Liver (tissue), 9 donors: ENCODE data around the gene LPAR3. TPM values are rescaled to one million over a fixed set of nuclear protein-coding genes. Genes with fewer than 3 reads are reported as not detected.

Experiments
- DNase-seq: peaks from one replicate; pipeline ENCODE4 v3.0.0-alpha.2; 2017; ENCODE audit warnings: low spot score
- H3K27ac ChIP-seq, 2 donors: one replicate each; pipeline ENCODE4 v1.7.0; 2013; ENCODE audit warnings: inconsistent platforms in 2 of 2, low read length in 2 of 2, control low read depth in 1 of 2, low read depth in 1 of 2, mild to moderate bottlenecking in 1 of 2
- H3K27me3 ChIP-seq, 4 donors: one replicate each; pipeline versions ENCODE4 v1.6.1 to v1.7.0; 2013; ENCODE audit warnings: low read length in 3 of 4, inconsistent platforms in 1 of 4, mild to moderate bottlenecking in 1 of 4, moderate library complexity in 1 of 4; ENCODE audit not compliant: control insufficient read depth in 4 of 4, insufficient read depth in 4 of 4
- H3K36me3 ChIP-seq, 4 donors: one replicate each; pipeline versions ENCODE4 v1.6.1 to v1.7.0; 2013; ENCODE audit warnings: low read length in 3 of 4, mild to moderate bottlenecking in 3 of 4, low read depth in 1 of 4, moderate library complexity in 1 of 4; ENCODE audit not compliant: control insufficient read depth in 4 of 4, insufficient read depth in 3 of 4
- H3K4me1 ChIP-seq, 4 donors: one replicate each; pipeline versions ENCODE4 v1.6.1 to v1.7.0; 2013; ENCODE audit warnings: low read length in 3 of 4, mild to moderate bottlenecking in 3 of 4, moderate library complexity in 1 of 4; ENCODE audit not compliant: control insufficient read depth in 4 of 4, insufficient read depth in 4 of 4
- H3K4me3 ChIP-seq, 3 donors: one replicate each; pipeline versions ENCODE4 v1.6.1 to v1.7.0; 2013; ENCODE audit warnings: low read length in 3 of 3, control low read depth in 1 of 3, low read depth in 1 of 3, mild to moderate bottlenecking in 1 of 3
- H3K9ac ChIP-seq, 2 donors: one replicate each; pipeline ENCODE4 v1.7.0; 2013; ENCODE audit warnings: low read length in 2 of 2, mild to moderate bottlenecking in 2 of 2, moderate library complexity in 2 of 2, control low read depth in 1 of 2, low read depth in 1 of 2
- H3K9me3 ChIP-seq, 4 donors: one replicate each; pipeline versions ENCODE4 v1.6.1 to v1.7.0; 2013; ENCODE audit warnings: low read length in 3 of 4; ENCODE audit not compliant: control insufficient read depth in 4 of 4
- EGR1 ChIP-seq, 2 donors: IDR thresholded peaks; 2 replicates each; pipeline ENCODE4 v1.6.1; 2016 to 2018; ENCODE audit warnings: antibody characterized with exemption in 2 of 2, low read depth in 2 of 2
- FOXA1 ChIP-seq: IDR thresholded peaks from 2 replicates; pipeline ENCODE4 v1.6.1; 2016; ENCODE audit warnings: antibody characterized with exemption
- FOXA2 ChIP-seq: IDR thresholded peaks from 2 replicates; pipeline ENCODE4 v1.6.1; 2016; ENCODE audit warnings: antibody characterized with exemption
- GABPA ChIP-seq, 2 donors: IDR thresholded peaks in 1 of 2; conservative IDR thresholded peaks in 1 of 2; 2 replicates each; pipeline ENCODE4 v1.6.1; 2016; ENCODE audit warnings: antibody characterized with exemption in 2 of 2, mild to moderate bottlenecking in 1 of 2, moderate library complexity in 1 of 2
- HNF4A ChIP-seq, 2 donors: conservative IDR thresholded peaks; 2 replicates each; pipeline ENCODE4 v1.6.1; 2016; ENCODE audit warnings: antibody characterized with exemption in 2 of 2, mild to moderate bottlenecking in 2 of 2
- HNF4G ChIP-seq: IDR thresholded peaks from 2 replicates; pipeline ENCODE4 v1.6.1; 2016; ENCODE audit warnings: antibody characterized with exemption
- JUND ChIP-seq, 2 donors: IDR thresholded peaks; 2 replicates each; pipeline ENCODE4 v1.6.1; 2016; ENCODE audit warnings: antibody characterized with exemption in 2 of 2
- NR2F2 ChIP-seq: IDR thresholded peaks from 2 replicates; pipeline ENCODE4 v1.6.1; 2016; ENCODE audit warnings: antibody characterized with exemption
- RAD21 ChIP-seq, 2 donors: IDR thresholded peaks; 2 replicates each; pipeline ENCODE4 v1.6.1; 2016; ENCODE audit warnings: antibody characterized with exemption in 2 of 2, mild to moderate bottlenecking in 2 of 2
- RXRA ChIP-seq, 2 donors: IDR thresholded peaks; 2 replicates each; pipeline ENCODE4 v1.6.1; 2017 to 2018; ENCODE audit warnings: antibody characterized with exemption in 2 of 2, mild to moderate bottlenecking in 1 of 2
- SP1 ChIP-seq: IDR thresholded peaks from 2 replicates; pipeline ENCODE4 v1.6.1; 2018; ENCODE audit warnings: antibody characterized with exemption, mild to moderate bottlenecking
- TAF1 ChIP-seq: conservative IDR thresholded peaks from 2 replicates; pipeline ENCODE4 v1.6.1; 2016; ENCODE audit warnings: antibody characterized with exemption, mild to moderate bottlenecking
- YY1 ChIP-seq: IDR thresholded peaks from 2 replicates; pipeline ENCODE4 v1.6.1; 2016; ENCODE audit warnings: antibody characterized with exemption, mild to moderate bottlenecking
- WGBS: extraction: QIAGEN DNeasy Blood & Tissue Kit; methylation state at CpG from one replicate; pipeline ENCODE4 v1.1.7; 2013; 5-methylcytosine and 5-hydroxymethylcytosine counted together
- polyA plus RNA-seq, 2 donors: library from polyadenylated mRNA; stranded (reverse) in 1 of 2; unstranded in 1 of 2; fragments of 200-250 nt in 1 of 2; fragments of >200 nt in 1 of 2; fragmentation: Nextera tagmentation in 1 of 2; extraction: Ambion mirVana in 1 of 2; gene quantifications; one replicate each; pipeline versions ENCODE4 v1.2.1 to v1.2.3, GENCODE V29; 2013 to 2015
- total RNA-seq, 2 donors: library from RNA; depleted of rRNA; stranded (reverse); fragments of >200 nt; gene quantifications; one replicate each; pipeline ENCODE4 v1.2.3, GENCODE V29; 2014
- TF ChIP-seq, protein P1 (sequence below): fragments of 150-350 bp; IDR thresholded peaks from 2 replicates; pipeline ENCODE4 v1.5.1; 2017; ENCODE audit warnings: improper control_type of control experiment, low read depth, low read length; ENCODE audit not compliant: missing input control
- TF ChIP-seq, protein P2 (sequence below): IDR thresholded peaks from 2 replicates; pipeline ENCODE4 v1.6.1; 2016; ENCODE audit warnings: antibody characterized with exemption
- TF ChIP-seq, protein P3 (sequence below): IDR thresholded peaks from 2 replicates; pipeline ENCODE4 v1.6.1; 2016; ENCODE audit warnings: antibody characterized with exemption, mild to moderate bottlenecking
- TF ChIP-seq, protein P4 (sequence below): IDR thresholded peaks from 2 replicates; pipeline ENCODE4 v1.6.1; 2016; ENCODE audit warnings: antibody characterized with exemption
- donor health status: healthy.
- donor health status: healthy.
- donor health status: healthy.
- donor health status: healthy.
- donor health status: healthy.

Gene LPAR3
- total and polyA plus RNA-seq, 4 donors: 0.56 TPM; not detected in 3

DNA sequence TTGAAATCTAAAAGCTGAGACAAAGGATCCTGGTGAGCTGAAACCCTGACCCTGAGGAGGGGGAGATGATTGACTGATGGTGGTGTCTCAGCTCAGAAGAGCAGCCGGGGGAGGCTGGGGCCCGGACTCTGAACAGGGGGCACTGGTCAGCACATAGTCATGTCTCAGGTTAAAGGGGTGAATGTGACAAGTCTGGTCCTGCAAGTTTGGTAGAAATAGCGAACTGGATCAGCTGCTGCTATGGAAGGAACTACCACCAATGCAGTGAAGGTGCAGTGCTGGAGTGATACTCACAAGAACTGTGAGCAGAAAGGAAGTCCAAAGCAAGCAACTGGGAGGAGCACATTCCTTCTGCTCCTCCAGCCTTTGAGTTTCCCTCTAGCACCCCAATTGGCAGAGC lies 104.0 kb downstream of the LPAR3 start:
- no peak overlapping the region for H3K9ac ChIP-seq
- no peaks in the 10 kb centered on the region for H3K27me3 ChIP-seq
- TF ChIP-seq NR2F2 (no peak), RXRA (IDR thresholded peaks at IDR 0.05) (no peak), FOXA1 (no peak), TAF1 (no peak), FOXA2 (no peak), RAD21 (IDR thresholded peaks at IDR 0.05) (no peak), YY1 (no peak), HNF4A (conservative IDR thresholded peaks at IDR 0.05) (no peak)
- TF ChIP-seq, protein P1, sequence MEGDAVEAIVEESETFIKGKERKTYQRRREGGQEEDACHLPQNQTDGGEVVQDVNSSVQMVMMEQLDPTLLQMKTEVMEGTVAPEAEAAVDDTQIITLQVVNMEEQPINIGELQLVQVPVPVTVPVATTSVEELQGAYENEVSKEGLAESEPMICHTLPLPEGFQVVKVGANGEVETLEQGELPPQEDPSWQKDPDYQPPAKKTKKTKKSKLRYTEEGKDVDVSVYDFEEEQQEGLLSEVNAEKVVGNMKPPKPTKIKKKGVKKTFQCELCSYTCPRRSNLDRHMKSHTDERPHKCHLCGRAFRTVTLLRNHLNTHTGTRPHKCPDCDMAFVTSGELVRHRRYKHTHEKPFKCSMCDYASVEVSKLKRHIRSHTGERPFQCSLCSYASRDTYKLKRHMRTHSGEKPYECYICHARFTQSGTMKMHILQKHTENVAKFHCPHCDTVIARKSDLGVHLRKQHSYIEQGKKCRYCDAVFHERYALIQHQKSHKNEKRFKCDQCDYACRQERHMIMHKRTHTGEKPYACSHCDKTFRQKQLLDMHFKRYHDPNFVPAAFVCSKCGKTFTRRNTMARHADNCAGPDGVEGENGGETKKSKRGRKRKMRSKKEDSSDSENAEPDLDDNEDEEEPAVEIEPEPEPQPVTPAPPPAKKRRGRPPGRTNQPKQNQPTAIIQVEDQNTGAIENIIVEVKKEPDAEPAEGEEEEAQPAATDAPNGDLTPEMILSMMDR: no peak
- peaks cover 0 to 8% (median 4%) of the 10 kb centered on the region in 4 donors for H3K9me3 ChIP-seq
- H3K36me3 ChIP-seq: no peaks in the 10 kb centered on the region
- WGBS: 75% methylated on average over 3 of the region's 3 CpGs
- H3K4me1 ChIP-seq: no peaks in the 10 kb centered on the region
- no peak for DNase-seq
- no peak overlapping the region for H3K4me3 ChIP-seq
- no peak overlapping the region for H3K27ac ChIP-seq

DNA sequence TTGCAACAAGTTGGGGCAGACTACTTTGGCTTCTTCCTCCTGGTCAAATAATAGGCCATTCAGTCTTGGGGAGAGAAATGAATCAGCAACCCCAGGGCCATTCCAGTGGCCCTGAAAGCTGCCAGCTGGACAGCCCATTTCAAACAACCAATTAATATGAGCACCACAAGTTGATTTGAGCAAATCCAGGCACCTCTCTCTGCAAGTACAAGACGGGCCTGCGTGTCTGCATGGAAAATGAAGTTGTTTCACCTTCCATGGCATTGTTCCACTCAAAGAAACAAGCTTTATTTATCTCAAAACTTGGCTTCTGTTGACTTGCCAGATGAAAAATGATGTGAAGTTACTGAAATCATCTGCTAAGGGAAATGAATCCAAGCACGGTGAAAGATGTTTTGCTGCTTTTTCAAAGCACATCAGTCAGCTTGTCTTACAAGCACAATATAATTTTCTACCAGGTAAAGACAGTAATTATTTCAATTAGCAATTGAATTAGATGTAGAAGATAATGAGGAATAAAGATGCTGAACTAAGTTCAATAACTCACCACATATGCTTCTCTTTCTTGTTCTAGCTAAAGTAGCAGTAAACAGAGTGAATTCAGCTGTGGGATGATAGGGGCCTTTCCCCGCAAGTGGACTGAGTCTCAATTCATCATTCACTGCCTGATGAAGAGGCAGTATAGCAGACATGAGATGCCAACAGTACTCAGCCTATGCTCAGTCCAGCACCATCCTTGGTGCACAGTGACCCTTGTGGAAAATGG lies 107.6 kb downstream of the LPAR3 start:
- no peak for DNase-seq
- WGBS: 80% methylated on average over 4 of the region's 4 CpGs
- no peaks in the 10 kb centered on the region for H3K4me1 ChIP-seq
- no peak overlapping the region for H3K27ac ChIP-seq
- no peaks in the 10 kb centered on the region for H3K9me3 ChIP-seq
- TF ChIP-seq, protein P2, sequence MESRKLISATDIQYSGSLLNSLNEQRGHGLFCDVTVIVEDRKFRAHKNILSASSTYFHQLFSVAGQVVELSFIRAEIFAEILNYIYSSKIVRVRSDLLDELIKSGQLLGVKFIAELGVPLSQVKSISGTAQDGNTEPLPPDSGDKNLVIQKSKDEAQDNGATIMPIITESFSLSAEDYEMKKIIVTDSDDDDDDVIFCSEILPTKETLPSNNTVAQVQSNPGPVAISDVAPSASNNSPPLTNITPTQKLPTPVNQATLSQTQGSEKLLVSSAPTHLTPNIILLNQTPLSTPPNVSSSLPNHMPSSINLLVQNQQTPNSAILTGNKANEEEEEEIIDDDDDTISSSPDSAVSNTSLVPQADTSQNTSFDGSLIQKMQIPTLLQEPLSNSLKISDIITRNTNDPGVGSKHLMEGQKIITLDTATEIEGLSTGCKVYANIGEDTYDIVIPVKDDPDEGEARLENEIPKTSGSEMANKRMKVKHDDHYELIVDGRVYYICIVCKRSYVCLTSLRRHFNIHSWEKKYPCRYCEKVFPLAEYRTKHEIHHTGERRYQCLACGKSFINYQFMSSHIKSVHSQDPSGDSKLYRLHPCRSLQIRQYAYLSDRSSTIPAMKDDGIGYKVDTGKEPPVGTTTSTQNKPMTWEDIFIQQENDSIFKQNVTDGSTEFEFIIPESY: no peak
- TF ChIP-seq YY1: no peak
- TF ChIP-seq, protein P3, sequence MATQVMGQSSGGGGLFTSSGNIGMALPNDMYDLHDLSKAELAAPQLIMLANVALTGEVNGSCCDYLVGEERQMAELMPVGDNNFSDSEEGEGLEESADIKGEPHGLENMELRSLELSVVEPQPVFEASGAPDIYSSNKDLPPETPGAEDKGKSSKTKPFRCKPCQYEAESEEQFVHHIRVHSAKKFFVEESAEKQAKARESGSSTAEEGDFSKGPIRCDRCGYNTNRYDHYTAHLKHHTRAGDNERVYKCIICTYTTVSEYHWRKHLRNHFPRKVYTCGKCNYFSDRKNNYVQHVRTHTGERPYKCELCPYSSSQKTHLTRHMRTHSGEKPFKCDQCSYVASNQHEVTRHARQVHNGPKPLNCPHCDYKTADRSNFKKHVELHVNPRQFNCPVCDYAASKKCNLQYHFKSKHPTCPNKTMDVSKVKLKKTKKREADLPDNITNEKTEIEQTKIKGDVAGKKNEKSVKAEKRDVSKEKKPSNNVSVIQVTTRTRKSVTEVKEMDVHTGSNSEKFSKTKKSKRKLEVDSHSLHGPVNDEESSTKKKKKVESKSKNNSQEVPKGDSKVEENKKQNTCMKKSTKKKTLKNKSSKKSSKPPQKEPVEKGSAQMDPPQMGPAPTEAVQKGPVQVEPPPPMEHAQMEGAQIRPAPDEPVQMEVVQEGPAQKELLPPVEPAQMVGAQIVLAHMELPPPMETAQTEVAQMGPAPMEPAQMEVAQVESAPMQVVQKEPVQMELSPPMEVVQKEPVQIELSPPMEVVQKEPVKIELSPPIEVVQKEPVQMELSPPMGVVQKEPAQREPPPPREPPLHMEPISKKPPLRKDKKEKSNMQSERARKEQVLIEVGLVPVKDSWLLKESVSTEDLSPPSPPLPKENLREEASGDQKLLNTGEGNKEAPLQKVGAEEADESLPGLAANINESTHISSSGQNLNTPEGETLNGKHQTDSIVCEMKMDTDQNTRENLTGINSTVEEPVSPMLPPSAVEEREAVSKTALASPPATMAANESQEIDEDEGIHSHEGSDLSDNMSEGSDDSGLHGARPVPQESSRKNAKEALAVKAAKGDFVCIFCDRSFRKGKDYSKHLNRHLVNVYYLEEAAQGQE: no peak
- TF ChIP-seq GABPA (IDR thresholded peaks at IDR 0.05 in 1 of 2, conservative IDR thresholded peaks at IDR 0.05 in 1 of 2): no peak
- TF ChIP-seq RXRA (IDR thresholded peaks at IDR 0.05): no peak
- TF ChIP-seq, protein P1: no peak
- TF ChIP-seq, protein P4, sequence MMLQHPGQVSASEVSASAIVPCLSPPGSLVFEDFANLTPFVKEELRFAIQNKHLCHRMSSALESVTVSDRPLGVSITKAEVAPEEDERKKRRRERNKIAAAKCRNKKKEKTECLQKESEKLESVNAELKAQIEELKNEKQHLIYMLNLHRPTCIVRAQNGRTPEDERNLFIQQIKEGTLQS: no peak
- no peak for TF ChIP-seq FOXA1
- TF ChIP-seq HNF4A (conservative IDR thresholded peaks at IDR 0.05): no peak
- TF ChIP-seq SP1: no peak
- no peak for TF ChIP-seq NR2F2
- TF ChIP-seq JUND (IDR thresholded peaks at IDR 0.05): no peak
- no peak for TF ChIP-seq HNF4G
- no peak for TF ChIP-seq EGR1 (IDR thresholded peaks at IDR 0.05; ENCODE audit: low read depth in 2 of 2)
- H3K36me3 ChIP-seq: no peaks in the 10 kb centered on the region
- H3K4me3 ChIP-seq: no peak overlapping the region
- H3K27me3 ChIP-seq: no peaks in the 10 kb centered on the region
- H3K9ac ChIP-seq: no peak overlapping the region
